HCT116 (cell line): ENCODE data around the gene USH1G. TPM values are rescaled to one million over a fixed set of nuclear protein-coding genes. Genes with fewer than 3 reads are reported as not detected.

Source experiments
- ATAC-seq: fragments of 200-7000 bp; cut with Tn5 transposase; 2 replicates; pipeline ENCODE4 v1.9.1; 2020; ENCODE audit warnings: mild to moderate bottlenecking, moderate library complexity
- BruUV-seq: library from RNA; stranded (reverse); fragments of 400-500 nt; replicated peaks from 2 replicates; lab custom pipeline; 2021; lab: Mats Ljungman, UMichigan
- CTCF ChIA-PET: fragments of 300-600 bp; sonication (Branson Sonifier 250); formaldehyde crosslinking; loops from one replicate; lab custom pipeline; 2021; ENCODE audit warnings: antibody characterized with exemption; lab: Charles Lee
- POLR2A ChIA-PET: fragments of 300-600, 350-600 bp; sonication (Branson Sonifier 250); formaldehyde crosslinking; loops from one replicate; lab custom pipeline; 2021; ENCODE audit warnings: antibody characterized with exemption; lab: Charles Lee
- RAD21 ChIA-PET, 2 experiments: fragments of 300-600 bp; sonication (Branson Sonifier 250); formaldehyde crosslinking; loops; one replicate each; lab custom pipeline; 2023; ENCODE audit warnings: low total read pairs in 2 of 2; ENCODE audit not compliant: uncharacterized antibody in 2 of 2, unreplicated experiment in 2 of 2, low non-redundant PET in 1 of 2; lab: Charles Lee
- DNase-seq: peaks from one replicate; pipeline ENCODE4 v3.0.0-alpha.2; 2010; ENCODE audit warnings: low read depth, low spot score
- H2AFZ ChIP-seq: fragments of 200-600 bp; shearing (Covaris generic), sonication (generic); 2 replicates; pipeline ENCODE4 v1.6.1; 2017; ENCODE audit warnings: low read depth, mixed run types, mixed read lengths, antibody characterized with exemption, low read length; ENCODE audit not compliant: poor library complexity, severe bottlenecking
- H3K27ac ChIP-seq: 2 replicates; pipeline ENCODE4 v1.5.1; 2012; ENCODE audit warnings: low read depth, low read length
- H3K27me3 ChIP-seq: fragments of 200-600 bp; sonication (generic); 2 replicates; pipeline ENCODE4 v1.6.1; 2016; ENCODE audit warnings: mixed run types, low read length, mixed read lengths; ENCODE audit not compliant: insufficient read depth
- H3K36me3 ChIP-seq, 2 experiments: fragments of 200-500 bp in 1 of 2; fragments of 200-600 bp in 1 of 2; sonication (Bioruptor generic) in 1 of 2; sonication (generic) in 1 of 2; 2 replicates each; pipeline versions ENCODE4 v1.5.1 to v1.6.1; 2014 to 2016; ENCODE audit warnings: low read length in 2 of 2, inconsistent platforms in 1 of 2, mixed read lengths in 1 of 2, mixed run types in 1 of 2; ENCODE audit not compliant: insufficient read depth in 2 of 2, control insufficient read depth in 1 of 2
- H3K4me1 ChIP-seq, 2 experiments: fragments of 200-600 bp in 1 of 2; sonication (generic) in 1 of 2; 2 replicates each; pipeline versions ENCODE4 v1.5.1 to v1.6.1; 2012 to 2017; ENCODE audit warnings: low read length in 2 of 2, inconsistent platforms in 1 of 2, mild to moderate bottlenecking in 1 of 2, mixed read lengths in 1 of 2, mixed run types in 1 of 2, moderate library complexity in 1 of 2; ENCODE audit not compliant: insufficient read depth in 2 of 2, control insufficient read depth in 1 of 2
- H3K4me2 ChIP-seq: fragments of 200-600 bp; sonication (generic); 2 replicates; pipeline ENCODE4 v1.6.1; 2017; ENCODE audit warnings: mixed run types, low read length, mixed read lengths
- H3K4me3 ChIP-seq, 2 experiments: fragments of 200-600 bp in 1 of 2; sonication (generic) in 1 of 2; replicated peaks in 1 of 2; 2 replicates each; pipeline ENCODE4 v1.5.1; 2011 to 2016; ENCODE audit warnings: low read length in 2 of 2, control low read depth in 1 of 2, low read depth in 1 of 2, mild to moderate bottlenecking in 1 of 2, mixed read lengths in 1 of 2, mixed run types in 1 of 2
- H3K79me2 ChIP-seq: fragments of 200-600 bp; sonication (generic); 2 replicates; pipeline ENCODE4 v1.6.1; 2017; ENCODE audit warnings: mild to moderate bottlenecking, mixed run types, low read length, moderate library complexity, mixed read lengths; ENCODE audit not compliant: insufficient read depth
- H3K9ac ChIP-seq: fragments of 200-600 bp; sonication (generic); 2 replicates; pipeline ENCODE4 v1.6.1; 2016; ENCODE audit warnings: low read length, mixed read lengths
- H3K9me2 ChIP-seq: fragments of 200-600 bp; sonication (generic), shearing (Covaris generic); 2 replicates; pipeline ENCODE4 v1.6.1; 2017; ENCODE audit warnings: mixed run types, mild to moderate bottlenecking, moderate library complexity; ENCODE audit not compliant: insufficient read depth
- H3K9me3 ChIP-seq, 2 experiments: fragments of 200-500 bp in 1 of 2; fragments of 200-600 bp in 1 of 2; sonication (Bioruptor generic) in 1 of 2; sonication (generic) in 1 of 2; 2 replicates each; pipeline ENCODE4 v1.6.1; 2014 to 2017; ENCODE audit warnings: low read length in 2 of 2, mixed read lengths in 2 of 2, inconsistent platforms in 1 of 2, low read depth in 1 of 2, mild to moderate bottlenecking in 1 of 2, mixed run types in 1 of 2, moderate library complexity in 1 of 2; ENCODE audit not compliant: control insufficient read depth in 1 of 2, insufficient read depth in 1 of 2
- H4K20me1 ChIP-seq: fragments of 200-600 bp; sonication (generic), shearing (Covaris generic); 2 replicates; pipeline ENCODE4 v1.6.1; 2017; ENCODE audit warnings: mixed run types, mild to moderate bottlenecking, moderate library complexity; ENCODE audit not compliant: insufficient read depth
- ATF3 ChIP-seq: IDR thresholded peaks from 2 replicates; pipeline ENCODE4 v1.6.1; 2012
- CBX3 ChIP-seq: IDR thresholded peaks from 2 replicates; pipeline ENCODE4 v1.6.1; 2012; ENCODE audit warnings: low read depth
- CTCF ChIP-seq, 3 experiments: fragments of 200-600 bp in 1 of 3; sonication (generic) in 1 of 3; IDR thresholded peaks in 2 of 3; conservative IDR thresholded peaks in 1 of 3; 2 replicates each; pipeline ENCODE4 v1.5.1; 2012 to 2017; ENCODE audit warnings: low read depth in 2 of 3, low read length in 2 of 3, antibody characterized with exemption in 1 of 3, borderline replicate concordance in 1 of 3, control low read depth in 1 of 3, mild to moderate bottlenecking in 1 of 3, mixed read lengths in 1 of 3, mixed run types in 1 of 3, moderate library complexity in 1 of 3; ENCODE audit not compliant: insufficient read depth in 1 of 3
- EGR1 ChIP-seq: IDR thresholded peaks from 2 replicates; pipeline ENCODE4 v1.6.1; 2012; ENCODE audit warnings: low read depth
- EZH2phosphoT487 ChIP-seq: fragments of 200-600 bp; IDR thresholded peaks from 2 replicates; pipeline ENCODE4 v1.6.1; 2018; ENCODE audit warnings: antibody characterized with exemption, borderline replicate concordance
- FOSL1 ChIP-seq: IDR thresholded peaks from 2 replicates; pipeline ENCODE4 v1.6.1; 2012; ENCODE audit warnings: low read depth
- MAX ChIP-seq: IDR thresholded peaks from 2 replicates; pipeline ENCODE4 v1.6.1; 2012
- POLR2AphosphoS5 ChIP-seq: IDR thresholded peaks from 2 replicates; pipeline ENCODE4 v1.6.1; 2011; ENCODE audit warnings: mild to moderate bottlenecking, low read depth, low read length, moderate library complexity
- SIN3A ChIP-seq: IDR thresholded peaks from 2 replicates; pipeline ENCODE4 v1.6.1; 2012; ENCODE audit warnings: low read depth
- SRF ChIP-seq: IDR thresholded peaks from 2 replicates; pipeline ENCODE4 v1.6.1; 2012; ENCODE audit warnings: low read depth
- TCF7L2 ChIP-seq: IDR thresholded peaks from 2 replicates; pipeline ENCODE4 v1.7.0; 2011; ENCODE audit warnings: borderline replicate concordance, inconsistent platforms; ENCODE audit not compliant: insufficient read depth, insufficient read length; ENCODE audit errors: extremely low read depth
- ZBTB33 ChIP-seq: IDR thresholded peaks from 2 replicates; pipeline ENCODE4 v1.6.1; 2011; ENCODE audit warnings: mild to moderate bottlenecking, low read length, moderate library complexity; ENCODE audit not compliant: insufficient replicate concordance; ENCODE audit errors: extremely low read depth
- ZNF274 ChIP-seq: fragments of 200-500 bp; sonication (Bioruptor generic); IDR thresholded peaks from 2 replicates; pipeline ENCODE4 v1.6.1; 2014; ENCODE audit warnings: mild to moderate bottlenecking, low read depth, low read length, inconsistent platforms
- intact Hi-C: fragments of 100-400 bp; cut with micrococcal nuclease; formaldehyde crosslinking; loops from 2 replicates; pipeline ENCODE4 v1.10.0; 2022
- total RNA-seq: library from RNA; stranded (reverse); gene quantifications from one replicate; pipeline ENCODE4 v1.2.1, GENCODE V29; 2021; ENCODE audit not compliant: unreplicated experiment

The USH1G gene
- total RNA-seq, 1 experiment from 2014 or later, result 3.1 TPM

- Histone ChIP-seq H3K9me3 (no peaks in the 10 kb centered on the region), H3K36me3 (no peaks in the 10 kb centered on the region), H3K79me2 (no peaks in the 10 kb centered on the region), H3K4me1 (peaks cover 12 to 26% of the 10 kb centered on the region in 2 experiments), H3K9ac (no peak overlapping the region), H3K9me2 (no peaks in the 10 kb centered on the region), H3K27ac (no peak overlapping the region), H2AFZ (no peak overlapping the region), H4K20me1 (no peaks in the 10 kb centered on the region), H3K27me3 (no peaks in the 10 kb centered on the region), H3K4me2 (no peak overlapping the region), H3K4me3 (no peak overlapping the region)
- no peak for DNase-seq
- CTCF ChIA-PET, result interaction anchor here (1.4 to 4.1 kb wide), 2 partner anchors 11 to 14 kb away, joined by 4 to 24 read pairs; no protein-coding TSS in a partner anchor
- TF ChIP-seq ATF3 (no peak), ZBTB33 (no peak), EZH2phosphoT487 (no peak), ZNF274 (no peak), TCF7L2 (no peak), SIN3A (no peak), CTCF (IDR thresholded peaks at IDR 0.05 in 2 of 3, conservative IDR thresholded peaks at IDR 0.05 in 1 of 3; ENCODE audit: borderline replicate concordance in 1 of 3, insufficient read depth in 1 of 3, low read depth in 2 of 3, low read length in 2 of 3) (no peak), MAX (no peak), POLR2AphosphoS5 (no peak), SRF (no peak), EGR1 (no peak), FOSL1 (no peak), CBX3 (no peak)
- intact Hi-C loops, result no loop called here
- ATAC-seq, result no peak
- RAD21 ChIA-PET, result no interaction called here
- POLR2A ChIA-PET, result interaction anchor here (1.0 kb wide), 1 partner anchor 33 kb away, joined by 3 read pairs; no protein-coding TSS in a partner anchor
- no TSS peak for BruUV-seq
Observed at GRCh38 chr17:74947041-74947754, 24.1 kb upstream of the USH1G start.
